ENCODE data around the gene CHCHD4. TPM values are rescaled to one million over a fixed set of nuclear protein-coding genes. Genes with fewer than 3 reads are reported as not detected.

CHCHD4 gene
- total RNA-seq, 1 experiment from 2014 or later: 13.8 TPM

- no TSS peak for BruUV-seq (replicated peaks)
- in situ Hi-C loops (cut with HindIII; ENCODE audit: low pct_unique_long_range_greater_than_20kb, low sequenced_read_pairs) (no loop called here), intact Hi-C loops (cut with micrococcal nuclease; ENCODE audit: unreplicated experiment) (no loop called here)
- H3K4me3 ChIP-seq (ENCODE audit: low read depth in 2 of 2, low read length in 2 of 2): no peak overlapping the region
- TF ChIP-seq SIN3A (IDR thresholded peaks at IDR 0.05; ENCODE audit: borderline replicate concordance, insufficient read depth, low read depth, low read length): no peak
- no peak for TF ChIP-seq REST (IDR thresholded peaks at IDR 0.05; ENCODE audit: insufficient read depth in 1 of 2, low read depth in 2 of 2, low read length in 1 of 2)
- TF ChIP-seq TCF7L2 (IDR thresholded peaks at IDR 0.05; ENCODE audit: low read depth, low read length): no peak
- TF ChIP-seq CTCF (IDR thresholded peaks at IDR 0.05): no peak
- TF ChIP-seq POLR2AphosphoS5 (IDR thresholded peaks at IDR 0.05; ENCODE audit: low read depth, low read length): no peak
- ChIA-PET POLR2A (no interaction called here), CTCF (no interaction called here)
- H3K27ac ChIP-seq (ENCODE audit: low read length): no peak overlapping the region
- DNase-seq (ENCODE audit: low read depth, low spot score): no peak
- H3K9me3 ChIP-seq (ENCODE audit: control insufficient read depth, insufficient read depth, low read depth, low read length): no peaks in the 10 kb centered on the region
- no peaks in the 10 kb centered on the region for H3K27me3 ChIP-seq (ENCODE audit: control insufficient read depth, insufficient read depth, low read length)
- H3K4me1 ChIP-seq (ENCODE audit: control insufficient read depth, insufficient read depth, low read length): no peaks in the 10 kb centered on the region
- no peak for ATAC-seq
- peaks cover 7% of the 10 kb centered on the region for H3K36me3 ChIP-seq (ENCODE audit: control insufficient read depth, insufficient read depth, low read length)
These were observed 9.6 kb upstream of the CHCHD4 start for GRCh38 chr3:14134291-14134690.

- Histone ChIP-seq H3K36me3 (ENCODE audit: control insufficient read depth, insufficient read depth, low read length) (peaks cover 11% of the 10 kb centered on the region), H3K4me3 (ENCODE audit: low read depth in 2 of 2, low read length in 2 of 2) (no peak overlapping the region), H3K27me3 (ENCODE audit: control insufficient read depth, insufficient read depth, low read length) (no peaks in the 10 kb centered on the region), H3K9me3 (ENCODE audit: control insufficient read depth, insufficient read depth, low read depth, low read length) (no peaks in the 10 kb centered on the region), H3K4me1 (ENCODE audit: control insufficient read depth, insufficient read depth, low read length) (no peaks in the 10 kb centered on the region), H3K27ac (ENCODE audit: low read length) (no peak overlapping the region)
- in situ Hi-C loops (cut with HindIII; ENCODE audit: low pct_unique_long_range_greater_than_20kb, low sequenced_read_pairs): no loop called here
- ChIA-PET CTCF (no interaction called here), POLR2A (no interaction called here)
- no peak for DNase-seq (ENCODE audit: low read depth, low spot score)
- ATAC-seq: no peak
- intact Hi-C loops (cut with micrococcal nuclease; ENCODE audit: unreplicated experiment): no loop called here
- TF ChIP-seq CTCF (IDR thresholded peaks at IDR 0.05) (no peak), POLR2AphosphoS5 (IDR thresholded peaks at IDR 0.05; ENCODE audit: low read depth, low read length) (no peak), REST (IDR thresholded peaks at IDR 0.05; ENCODE audit: insufficient read depth in 1 of 2, low read depth in 2 of 2, low read length in 1 of 2) (no peak), TCF7L2 (IDR thresholded peaks at IDR 0.05; ENCODE audit: low read depth, low read length) (no peak), SIN3A (IDR thresholded peaks at IDR 0.05; ENCODE audit: borderline replicate concordance, insufficient read depth, low read depth, low read length) (no peak)
- BruUV-seq (replicated peaks): no TSS peak
These were observed 9.2 kb upstream of the CHCHD4 start for GRCh38 chr3:14133876-14134275.

Measured in Panc1 (cell line).